NCI-H2227 (cell line): ENCODE data around the gene IQCB1.
"Not testable (repeated sequence)": the region's sequence is repeated elsewhere in the genome, so short reads cannot be mapped to it uniquely, and the experiment has no call there.

Source experiments
- DNase-seq: peaks from one replicate; lab custom pipeline; 2025; ENCODE audit not compliant: unreplicated experiment; lab: John Stamatoyannopoulos, UW

IQCB1 gene

GRCh38 chr3:121817753-121818152, 17.1 kb downstream of the IQCB1 start:
- DNase-seq = no peak

- no peak for DNase-seq
Measured at GRCh38 chr3:121809249-121809648, 25.6 kb downstream of the IQCB1 start.

- no peak for DNase-seq
Measured at GRCh38 chr3:121803771-121804320, 31.0 kb downstream of the IQCB1 start.

- DNase-seq = no peak
Measured at GRCh38 chr3:121800906-121801305, 34.0 kb downstream of the IQCB1 start.

GRCh38 chr3:121796970-121797369, 37.9 kb downstream of the IQCB1 start:
- no peak for DNase-seq

- DNase-seq = no peak
Measured at GRCh38 chr3:121794264-121794983, 40.4 kb downstream of the IQCB1 start.

GRCh38 chr3:121793078-121793477, 41.8 kb downstream of the IQCB1 start:
- no peak for DNase-seq

- no peak for DNase-seq
Measured at GRCh38 chr3:121786485-121786884, 48.4 kb downstream of the IQCB1 start.

GRCh38 chr3:121782784-121783183, 52.1 kb downstream of the IQCB1 start:
- not testable (repeated sequence) for DNase-seq

- DNase-seq = no peak
Measured at GRCh38 chr3:121781611-121782010, 53.2 kb downstream of the IQCB1 start.

GRCh38 chr3:121775095-121775494, 59.8 kb downstream of the IQCB1 start:
- DNase-seq = not testable (repeated sequence)

- no peak for DNase-seq
Measured at GRCh38 chr3:121769246-121769645, 65.6 kb downstream of the IQCB1 start.

GRCh38 chr3:121768452-121768851, 66.4 kb downstream of the IQCB1 start:
- no peak for DNase-seq

- no peak for DNase-seq
Measured at GRCh38 chr3:121759541-121760202, 75.2 kb downstream of the IQCB1 start.

- DNase-seq = no peak
Measured at GRCh38 chr3:121758727-121759450, 76.0 kb downstream of the IQCB1 start.

GRCh38 chr3:121757812-121758545, 76.9 kb downstream of the IQCB1 start:
- DNase-seq = no peak

GRCh38 chr3:121757087-121757811, 77.6 kb downstream of the IQCB1 start:
- no peak for DNase-seq

- DNase-seq = no peak
Measured at GRCh38 chr3:121752772-121753171, 82.1 kb downstream of the IQCB1 start.

- no peak for DNase-seq
Measured at GRCh38 chr3:121752261-121752660, 82.6 kb downstream of the IQCB1 start.

GRCh38 chr3:121750087-121750415, 84.8 kb downstream of the IQCB1 start:
- no peak for DNase-seq
